IPS-18c (cell line): Measurements from ENCODE around the gene ADAMTS6.

Experiments used
- H3K4me3 ChIP-seq: 2 replicates; pipeline ENCODE4 v1.7.0; 2013; ENCODE audit warnings: low read depth, mild to moderate bottlenecking, low read length, moderate library complexity; ENCODE audit not compliant: insufficient read depth
- H3K9me3 ChIP-seq: one replicate; pipeline ENCODE4 v1.6.1; 2013; ENCODE audit warnings: mild to moderate bottlenecking, low read length, moderate library complexity; ENCODE audit not compliant: control insufficient read depth, insufficient read depth

ADAMTS6 gene

GRCh38 chr5:65121880-65122436, 359.8 kb downstream of the ADAMTS6 start:
- Histone ChIP-seq H3K4me3 (no peak overlapping the region), H3K9me3 (no peaks in the 10 kb centered on the region)

DNA sequence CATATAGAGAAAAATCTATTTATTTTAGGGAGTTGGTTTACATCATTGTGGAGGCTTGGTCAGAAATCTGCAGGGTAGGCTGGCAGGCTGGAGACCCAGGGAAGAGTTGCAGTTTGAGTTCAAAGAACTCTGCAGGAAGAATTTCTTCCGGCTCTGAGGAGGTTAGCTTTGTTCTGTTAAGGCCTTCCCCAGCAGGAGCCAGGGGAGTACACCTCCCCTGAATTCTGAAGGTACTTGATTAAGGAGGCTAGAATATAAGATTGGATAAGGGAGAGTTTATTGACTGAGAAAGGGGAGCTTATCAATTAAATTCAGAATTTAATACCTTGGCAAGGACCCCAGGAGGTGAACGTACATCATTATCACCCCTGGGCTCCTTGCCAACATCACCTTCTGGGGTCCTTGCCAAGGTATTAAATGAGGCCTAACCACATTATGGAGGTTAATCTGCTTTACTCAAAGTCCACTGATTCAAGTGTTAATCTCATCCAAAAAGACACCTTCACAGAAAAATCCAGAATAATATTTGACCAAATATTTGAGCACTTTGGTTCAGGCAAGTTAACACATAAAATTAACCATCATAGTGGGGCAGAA, 361.3 kb downstream of the ADAMTS6 start:
- Histone ChIP-seq H3K9me3 (no peaks in the 10 kb centered on the region), H3K4me3 (no peak overlapping the region)

- Histone ChIP-seq H3K9me3 (no peaks in the 10 kb centered on the region), H3K4me3 (no peak overlapping the region)
Measured at GRCh38 chr5:65117525-65117924, 364.2 kb downstream of the ADAMTS6 start.

GRCh38 chr5:65113771-65114170, 367.9 kb downstream of the ADAMTS6 start:
- Histone ChIP-seq H3K4me3 (no peak overlapping the region), H3K9me3 (no peaks in the 10 kb centered on the region)

GRCh38 chr5:65111961-65112658, 369.6 kb downstream of the ADAMTS6 start:
- Histone ChIP-seq H3K9me3 (no peaks in the 10 kb centered on the region), H3K4me3 (no peak overlapping the region)

- Histone ChIP-seq H3K4me3 (no peak overlapping the region), H3K9me3 (no peaks in the 10 kb centered on the region)
Measured at GRCh38 chr5:65108786-65109743, 372.7 kb downstream of the ADAMTS6 start.

GRCh38 chr5:65105301-65105700, 376.4 kb downstream of the ADAMTS6 start:
- H3K4me3 ChIP-seq, result no peak overlapping the region
- H3K9me3 ChIP-seq, result no peaks in the 10 kb centered on the region

DNA sequence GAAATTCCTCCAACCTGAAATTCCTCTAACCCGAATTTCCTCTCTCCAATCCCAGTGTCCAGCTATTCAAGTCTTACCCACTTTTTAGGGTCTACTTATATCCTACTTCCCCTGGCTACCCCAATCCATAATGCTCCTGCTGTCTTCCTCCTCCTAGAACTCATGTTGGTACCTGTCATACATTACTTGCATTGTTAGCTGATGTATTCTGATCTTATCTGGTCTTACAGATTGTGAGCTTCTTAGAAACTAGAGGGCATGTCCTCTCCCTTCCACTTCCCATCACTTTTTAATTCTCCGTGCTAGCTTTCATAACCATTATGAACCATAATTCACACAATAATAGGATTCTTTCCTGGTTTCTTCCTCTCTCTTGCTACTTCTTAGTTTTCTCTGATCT, 376.9 kb downstream of the ADAMTS6 start:
- H3K4me3 ChIP-seq, result no peak overlapping the region

GRCh38 chr5:65103756-65104440, 377.8 kb downstream of the ADAMTS6 start:
- no peak overlapping the region for H3K4me3 ChIP-seq
- H3K9me3 ChIP-seq, result no peaks in the 10 kb centered on the region

More for the DNA sequence above, 376.9 kb downstream of the ADAMTS6 start:
- no peaks in the 10 kb centered on the region for H3K9me3 ChIP-seq

GRCh38 chr5:65102976-65103711, 378.6 kb downstream of the ADAMTS6 start:
- H3K9me3 ChIP-seq, result no peaks in the 10 kb centered on the region

GRCh38 chr5:65102371-65102975, 379.2 kb downstream of the ADAMTS6 start:
- no peaks in the 10 kb centered on the region for H3K9me3 ChIP-seq
- 0 out of 2 replicates have a peak overlapping the region, but pooled peaks have one; percentile 9 for H3K4me3 ChIP-seq

More at GRCh38 chr5:65102976-65103711, 378.6 kb downstream of the ADAMTS6 start:
- H3K4me3 ChIP-seq, result no peak overlapping the region

DNA sequence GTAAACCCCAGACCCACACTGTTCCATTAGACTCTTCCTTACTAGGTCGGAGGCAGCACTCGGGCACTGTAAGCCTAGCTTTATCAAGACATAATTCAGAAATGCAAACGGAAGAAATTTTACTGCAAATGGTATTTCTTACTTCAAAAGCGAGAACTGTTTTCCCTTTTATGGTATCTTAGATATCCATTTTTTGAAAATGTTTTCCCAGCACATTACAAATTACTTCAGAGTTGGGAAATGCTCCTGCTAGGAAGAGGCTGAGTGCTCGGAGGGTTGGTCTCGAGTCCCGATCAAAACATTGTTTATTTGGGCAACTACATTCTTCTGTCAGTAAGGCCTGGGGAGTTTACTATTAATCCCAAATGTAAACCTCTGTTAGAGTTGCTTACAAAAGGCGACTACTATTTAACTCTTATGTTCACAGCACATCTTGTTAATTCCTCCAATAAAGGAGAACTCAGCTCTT, 380.1 kb downstream of the ADAMTS6 start:
- H3K4me3 ChIP-seq, result no peak overlapping the region

GRCh38 chr5:65100911-65101631, 380.6 kb downstream of the ADAMTS6 start:
- Histone ChIP-seq H3K9me3 (no peaks in the 10 kb centered on the region), H3K4me3 (no peak overlapping the region)

More for the DNA sequence above, 380.1 kb downstream of the ADAMTS6 start:
- no peaks in the 10 kb centered on the region for H3K9me3 ChIP-seq
